WTC11 (cell line): ENCODE results near the gene TRIM40. TPM values are rescaled to one million over a fixed set of nuclear protein-coding genes. Genes with fewer than 3 reads are reported as not detected.

Experiments
- ATAC-seq: fragments of 200-7000 bp; cut with Tn5 transposase; 2 replicates; pipeline ENCODE4 v1.10.0; 2021; ENCODE audit warnings: mild to moderate bottlenecking, moderate library complexity
- CTCF ChIA-PET: fragments of 300-600 bp; sonication (Branson Sonifier 250); formaldehyde crosslinking; loops from one replicate; lab custom pipeline; 2021; ENCODE audit warnings: antibody characterized with exemption; lab: Charles Lee
- POLR2A ChIA-PET: fragments of 350-600 bp; sonication (Branson Sonifier 250); formaldehyde crosslinking; loops from one replicate; lab custom pipeline; 2021; ENCODE audit warnings: antibody characterized with exemption; lab: Charles Lee
- DNase-seq: peaks from one replicate; pipeline ENCODE4 v3.0.0; 2021; ENCODE audit warnings: low spot score
- H3K27ac Mint-ChIP-seq: 2 replicates; pipeline ENCODE4 v1.8.0; 2021; ENCODE audit warnings: mixed read lengths
- H3K27me3 Mint-ChIP-seq: 2 replicates; pipeline ENCODE4 v1.8.0; 2021; ENCODE audit warnings: low read depth, mild to moderate bottlenecking, moderate library complexity, mixed read lengths
- H3K36me3 Mint-ChIP-seq: 2 replicates; pipeline ENCODE4 v1.8.0; 2021; ENCODE audit warnings: mixed read lengths
- H3K4me1 Mint-ChIP-seq: 2 replicates; pipeline ENCODE4 v1.8.0; 2022; ENCODE audit warnings: mixed read lengths
- H3K4me3 Mint-ChIP-seq: 2 replicates; pipeline ENCODE4 v1.8.0; 2021; ENCODE audit warnings: mild to moderate bottlenecking, moderate library complexity, mixed read lengths
- H3K9me3 Mint-ChIP-seq: 2 replicates; pipeline ENCODE4 v1.8.0; 2021; ENCODE audit warnings: mixed read lengths
- ATF1 ChIP-seq: sonication (generic); formaldehyde crosslinking; IDR thresholded peaks from 2 replicates; pipeline ENCODE4 v1.8.1; 2023; ENCODE audit warnings: mild to moderate bottlenecking, moderate library complexity, missing genetic modification reagents
- ATF2 ChIP-seq: sonication (generic); formaldehyde crosslinking; IDR thresholded peaks from 2 replicates; pipeline ENCODE4 v1.8.1; 2022; ENCODE audit warnings: low read depth, missing genetic modification reagents, borderline replicate concordance
- CREM ChIP-seq: sonication (generic); formaldehyde crosslinking; IDR thresholded peaks from 2 replicates; pipeline ENCODE4 v1.8.1; 2022; ENCODE audit warnings: mild to moderate bottlenecking, missing genetic modification reagents, moderate library complexity
- E2F1 ChIP-seq: sonication (generic); formaldehyde crosslinking; IDR thresholded peaks from 2 replicates; pipeline ENCODE4 v1.8.0; 2022; ENCODE audit warnings: mild to moderate bottlenecking, missing genetic modification reagents
- E2F4 ChIP-seq: sonication (generic); formaldehyde crosslinking; IDR thresholded peaks from 2 replicates; pipeline ENCODE4 v1.8.1; 2022; ENCODE audit warnings: low read depth, mild to moderate bottlenecking, moderate library complexity, missing genetic modification reagents, borderline replicate concordance
- E2F5 ChIP-seq: sonication (generic); formaldehyde crosslinking; IDR thresholded peaks from 2 replicates; pipeline ENCODE4 v1.8.1; 2022; ENCODE audit warnings: mild to moderate bottlenecking, moderate library complexity, missing genetic modification reagents
- ETV6 ChIP-seq: sonication (generic); formaldehyde crosslinking; IDR thresholded peaks from 2 replicates; pipeline ENCODE4 v1.8.1; 2022; ENCODE audit warnings: mild to moderate bottlenecking, missing genetic modification reagents
- FOXK1 ChIP-seq: sonication (generic); formaldehyde crosslinking; IDR thresholded peaks from 2 replicates; pipeline ENCODE4 v1.8.0; 2022; ENCODE audit warnings: mild to moderate bottlenecking, moderate library complexity, missing genetic modification reagents
- FOXP1 ChIP-seq: sonication (generic); formaldehyde crosslinking; IDR thresholded peaks from 2 replicates; pipeline ENCODE4 v1.8.0; 2022; ENCODE audit warnings: missing genetic modification reagents, mild to moderate bottlenecking, moderate library complexity, borderline replicate concordance
- GABPB1 ChIP-seq: sonication (generic); formaldehyde crosslinking; IDR thresholded peaks from 2 replicates; pipeline ENCODE4 v1.8.1; 2023; ENCODE audit warnings: mild to moderate bottlenecking, missing genetic modification reagents
- MAX ChIP-seq: sonication (generic); formaldehyde crosslinking; IDR thresholded peaks from 2 replicates; pipeline ENCODE4 v1.8.0; 2022; ENCODE audit warnings: mild to moderate bottlenecking, missing genetic modification reagents
- MLX ChIP-seq: sonication (generic); formaldehyde crosslinking; IDR thresholded peaks from 2 replicates; pipeline ENCODE4 v1.8.1; 2023; ENCODE audit warnings: mild to moderate bottlenecking, missing genetic modification reagents, moderate library complexity
- MXD4 ChIP-seq: fragments of 250-450 bp; sonication (Bioruptor Pico); IDR thresholded peaks from 2 replicates; pipeline ENCODE4 v1.8.0; 2021; ENCODE audit warnings: mild to moderate bottlenecking, moderate library complexity, borderline replicate concordance
- NFATC4 ChIP-seq: fragments of 250-450 bp; sonication (Bioruptor Pico); IDR thresholded peaks from 2 replicates; pipeline ENCODE4 v1.9.0; 2021; ENCODE audit warnings: mild to moderate bottlenecking
- NR3C1 ChIP-seq: sonication (generic); formaldehyde crosslinking; conservative IDR thresholded peaks from 2 replicates; pipeline ENCODE4 v1.8.1; 2023; ENCODE audit warnings: low read depth, mild to moderate bottlenecking, missing genetic modification reagents
- RORB ChIP-seq: fragments of 250-450 bp; sonication (Bioruptor Pico); IDR thresholded peaks from 2 replicates; pipeline ENCODE4 v1.9.0; 2021; ENCODE audit warnings: mild to moderate bottlenecking
- SMAD4 ChIP-seq: sonication (generic); formaldehyde crosslinking; IDR thresholded peaks from 2 replicates; pipeline ENCODE4 v1.8.0; 2022; ENCODE audit warnings: mild to moderate bottlenecking, missing genetic modification reagents
- TCF7 ChIP-seq: sonication (generic); formaldehyde crosslinking; IDR thresholded peaks from 2 replicates; pipeline ENCODE4 v1.8.0; 2022; ENCODE audit warnings: mild to moderate bottlenecking, low read depth, missing genetic modification reagents, moderate library complexity
- USF2 ChIP-seq: sonication (generic); formaldehyde crosslinking; IDR thresholded peaks from 2 replicates; pipeline ENCODE4 v1.8.1; 2023; ENCODE audit warnings: mild to moderate bottlenecking, missing genetic modification reagents, moderate library complexity
- ZBTB21 ChIP-seq: sonication (generic); formaldehyde crosslinking; IDR thresholded peaks from 2 replicates; pipeline ENCODE4 v1.8.1; 2023; ENCODE audit warnings: mild to moderate bottlenecking, missing genetic modification reagents, borderline replicate concordance
- ZBTB43 ChIP-seq: sonication (generic); formaldehyde crosslinking; IDR thresholded peaks from 2 replicates; pipeline ENCODE4 v1.8.1; 2023; ENCODE audit warnings: mild to moderate bottlenecking, missing genetic modification reagents
- ZMAT4 ChIP-seq: fragments of 250-450 bp; sonication (Bioruptor Pico); IDR thresholded peaks from 2 replicates; pipeline ENCODE4 v1.9.0; 2021; ENCODE audit warnings: mild to moderate bottlenecking
- ZNF671 ChIP-seq: fragments of 250-450 bp; sonication (Bioruptor Pico); IDR thresholded peaks from 2 replicates; pipeline ENCODE4 v1.8.0; 2021; ENCODE audit warnings: mild to moderate bottlenecking
- total RNA-seq: library from RNA; stranded (reverse); gene quantifications from 3 replicates; pipeline ENCODE4 v1.2.3, GENCODE V29; 2021

Gene TRIM40
- total RNA-seq, 1 experiment from 2014 or later, result not detected

GRCh38 chr6:30175765-30176164, 39.8 kb downstream of the TRIM40 start:
- Mint-ChIP-seq H3K9me3 (peaks cover 13% of the 10 kb centered on the region), H3K4me3 (no peak overlapping the region), H3K4me1 (peaks cover 11% of the 10 kb centered on the region), H3K27me3 (peaks cover 74% of the 10 kb centered on the region), H3K36me3 (no peaks in the 10 kb centered on the region; the same call in 1 of the 2 replicates), H3K27ac (no peak overlapping the region)
- no peak for DNase-seq
- ChIA-PET POLR2A (no interaction called here), CTCF (interaction anchor here (0.9 to 1.6 kb wide), 3 partner anchors 71 to 74 kb away, joined by 3 to 5 read pairs (median 4); no protein-coding TSS in a partner anchor)
- ATAC-seq, result no peak
- TF ChIP-seq FOXK1 (no peak), ZNF671 (no peak), SMAD4 (CRISPR knock-in tag) (no peak), ZBTB21 (CRISPR knock-in tag) (no peak), E2F1 (CRISPR knock-in tag) (no peak), MLX (CRISPR knock-in tag) (no peak), ATF2 (CRISPR knock-in tag) (no peak), MXD4 (CRISPR knock-in tag) (no peak), TCF7 (CRISPR knock-in tag) (no peak), FOXP1 (CRISPR knock-in tag) (no peak)

GRCh38 chr6:30178837-30179236, 42.9 kb downstream of the TRIM40 start:
- no peak overlapping the region for H3K27ac Mint-ChIP-seq
- peaks cover 16% of the 10 kb centered on the region for H3K9me3 Mint-ChIP-seq
- ChIA-PET CTCF (interaction anchor here (0.7 kb wide), 1 partner anchor 61 kb away, joined by 4 read pairs; no protein-coding TSS in a partner anchor), POLR2A (no interaction called here)
- TF ChIP-seq E2F4 (CRISPR knock-in tag) (no peak), E2F5 (no peak), NR3C1 (CRISPR knock-in tag) (no peak), NFATC4 (CRISPR knock-in tag) (no peak), RORB (CRISPR knock-in tag) (no peak), ATF1 (CRISPR knock-in tag) (no peak), MAX (CRISPR knock-in tag) (no peak), ETV6 (CRISPR knock-in tag) (no peak), GABPB1 (CRISPR knock-in tag) (no peak), CREM (CRISPR knock-in tag) (no peak), USF2 (CRISPR knock-in tag) (no peak), ZMAT4 (no peak), ATF2 (CRISPR knock-in tag) (no peak), ZBTB43 (CRISPR knock-in tag) (no peak)
- peaks cover 43% of the 10 kb centered on the region for H3K27me3 Mint-ChIP-seq
- H3K36me3 Mint-ChIP-seq, result no peaks in the 10 kb centered on the region; the same call in 1 of the 2 replicates
- no peak overlapping the region for H3K4me3 Mint-ChIP-seq
- ATAC-seq (no peak), DNase-seq (no peak)
- H3K4me1 Mint-ChIP-seq, result peaks cover 7% of the 10 kb centered on the region
